Heart left ventricle (tissue), 16 donors: Measurements from ENCODE around the gene AFF3. TPM values are rescaled to one million over a fixed set of nuclear protein-coding genes. Genes with fewer than 3 reads are reported as not detected.

Source experiments
- ATAC-seq, 4 donors: fragments of 200-7000 bp; cut with Tn5 transposase; one replicate each; pipeline ENCODE4 v1.9.1; 2020 to 2022; ENCODE audit warnings: moderate library complexity in 4 of 4, mild to moderate bottlenecking in 3 of 4, moderate number of reproducible peaks in 1 of 4
- DNase-seq, 5 donors: peaks; one replicate each; pipeline ENCODE4 v3.0.0-alpha.2; 2020
- H3K27ac ChIP-seq, 12 donors: fragments of 200-600 bp; sonication (generic) in 4 of 12; one replicate each; pipeline versions ENCODE4 v1.5.0 to v1.8.0; 2016 to 2022; ENCODE audit warnings: mild to moderate bottlenecking in 2 of 12
- H3K27me3 ChIP-seq, 9 donors: fragments of 200-600 bp; sonication (generic) in 2 of 9; one replicate each; pipeline versions ENCODE4 v1.5.1 to v1.8.0; 2016 to 2022; ENCODE audit warnings: mild to moderate bottlenecking in 3 of 9
- H3K36me3 ChIP-seq, 9 donors: fragments of 200-600 bp; sonication (generic) in 2 of 9; one replicate each; pipeline versions ENCODE4 v1.5.0 to v1.8.0; 2018 to 2022; ENCODE audit warnings: mild to moderate bottlenecking in 2 of 9
- H3K4me1 ChIP-seq, 12 donors: fragments of 200-600 bp; sonication (generic) in 4 of 12; one replicate each; pipeline versions ENCODE4 v1.5.0 to v1.8.0; 2016 to 2022; ENCODE audit warnings: mild to moderate bottlenecking in 3 of 12
- H3K4me3 ChIP-seq, 12 donors: fragments of 200-600 bp; sonication (generic) in 4 of 12; one replicate each; pipeline versions ENCODE4 v1.5.0 to v1.8.0; 2017 to 2022; ENCODE audit warnings: mild to moderate bottlenecking in 9 of 12, moderate library complexity in 4 of 12
- H3K9me3 ChIP-seq, 12 donors: fragments of 200-600 bp; sonication (generic) in 4 of 12; one replicate each; pipeline versions ENCODE4 v1.5.0 to v1.8.0; 2016 to 2022; ENCODE audit warnings: mild to moderate bottlenecking in 1 of 12
- CTCF ChIP-seq, 12 donors: fragments of 200-600 bp; sonication (generic) in 4 of 12; IDR thresholded peaks; one replicate each; pipeline versions ENCODE4 v1.5.0 to v1.8.0; 2018 to 2022; ENCODE audit warnings: antibody characterized with exemption in 12 of 12, mild to moderate bottlenecking in 5 of 12
- POLR2A ChIP-seq, 2 donors: fragments of 450-650 bp; IDR thresholded peaks; one replicate each; pipeline ENCODE4 v1.6.1; 2017; ENCODE audit warnings: antibody characterized with exemption in 2 of 2, mild to moderate bottlenecking in 2 of 2, moderate library complexity in 2 of 2
- WGBS, 4 donors: extraction: QIAGEN DNeasy Blood & Tissue Kit in 2 of 4; methylation state at CpG; one replicate each; pipeline versions ENCODE4 v1.1.5 to v1.1.7; 2013 to 2018; 5-methylcytosine and 5-hydroxymethylcytosine counted together
- intact Hi-C, 10 donors: fragments of 100-400 bp; cut with DNase I; formaldehyde crosslinking; loops; one replicate each; pipeline versions ENCODE4 v1.11.1 to v1.14.2; 2022
- polyA plus RNA-seq, 2 donors: library from polyadenylated mRNA; stranded (reverse); fragments of 200-250 nt; gene quantifications; one replicate each; pipeline ENCODE4 v1.2.3, GENCODE V29; 2013
- total RNA-seq, 9 donors: library from RNA; depleted of rRNA in 2 of 9; stranded (reverse); fragments of >200 nt in 2 of 9; fragmentation: NEBNext Ultra II Directional in 3 of 9; extraction: Animal tissue kit (Norgen Biotek cat#: 25700) in 3 of 9; gene quantifications; one replicate each; pipeline versions ENCODE4 v1.1.0 to v1.2.4, GENCODE V29; 2016 to 2023
- donor health status: ischemic (EF 13 %, LVEDD 7.1; RV severe dilation, severe dysfunction).
- donor health status: healthy with polysubstance abuse.
- donor health status: DM: no; HTN: yes; CAD: no.
- donor health status: DM: no; HTN: no; CAD: no.
- donor health status: ischemic (EF 25% LVEDD 6.9; RV normal size, moderate dysfunction).
- donor health status: ischemic (EF 25% LVEDD 5.7; RV mildly dilated, moderate dysfunction).
- donor health status: healthy.
- donor health status: DM: yes; HTN: yes; CAD: no.
- donor health status: ischemic (EF 35%, LVEDD 5.7; RV mildly dilated, moderate dysfunction).
- donor health status: nonischemic (EF 11% LVEDD 7.7; RV severe dilation, severe dysfunction).
- donor health status: DM: yes; HTN: yes; CAD: no.
- donor health status: PGD.
- donor health status: ischemic (EF 29% LVEDD 5.4; RV normal size, mild dysfunction).
- donor health status: nonischemic (EF 23%, LVEDD 6.1; RV moderate dilation, normal function).

The AFF3 gene
- total and polyA plus RNA-seq, 11 donors: 1.3 to 15.5 (median 4.7) TPM

- intact Hi-C loops: no loop called here
- Histone ChIP-seq H3K27me3 (no peaks in the 10 kb centered on the region), H3K4me1 (no peaks in the 10 kb centered on the region), H3K4me3 (no peak overlapping the region), H3K27ac (no peak overlapping the region), H3K36me3 (no peaks in the 10 kb centered on the region), H3K9me3 (no peaks in the 10 kb centered on the region)
- TF ChIP-seq CTCF (IDR thresholded peaks at IDR 0.05): no peak
- no peak for TF ChIP-seq POLR2A (IDR thresholded peaks at IDR 0.05)
- WGBS, 4 donors: 67 to 79% (median 78%) methylated on average over 5 of the region's 5 CpGs
- DNase-seq (no peak), ATAC-seq (no peak)
Measured at GRCh38 chr2:99845296-99845695, 297.1 kb downstream of the AFF3 start.

DNA sequence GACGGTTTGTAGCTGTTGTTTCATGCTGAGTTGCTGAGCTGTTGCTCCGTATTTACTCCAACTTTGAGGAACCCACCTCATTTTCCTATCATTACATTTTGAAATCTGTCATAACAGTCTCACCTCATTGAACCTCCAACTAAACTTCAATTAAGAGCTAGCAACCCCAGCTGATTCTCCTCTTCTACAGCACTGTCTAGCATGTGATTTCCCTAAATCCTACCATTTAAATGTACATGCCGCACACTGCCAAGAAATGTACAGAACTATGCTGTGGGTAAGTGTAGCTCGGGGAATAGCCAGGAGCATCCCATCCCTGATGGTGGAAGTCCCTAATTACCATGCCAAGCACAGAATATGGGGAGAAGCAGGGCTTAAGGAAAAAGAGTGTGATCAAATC, 299.9 kb downstream of the AFF3 start:
- H3K4me1 ChIP-seq: no peaks in the 10 kb centered on the region
- DNase-seq: no peak
- intact Hi-C loops: no loop called here
- no peaks in the 10 kb centered on the region for H3K27me3 ChIP-seq
- H3K9me3 ChIP-seq: no peaks in the 10 kb centered on the region
- ATAC-seq: no peak
- H3K4me3 ChIP-seq: no peak overlapping the region
- H3K36me3 ChIP-seq: no peaks in the 10 kb centered on the region
- TF ChIP-seq POLR2A (IDR thresholded peaks at IDR 0.05): no peak
- TF ChIP-seq CTCF (IDR thresholded peaks at IDR 0.05): no peak
- no peak overlapping the region for H3K27ac ChIP-seq
- 85 to 91% (median 88%) methylated on average over 4 of the region's 4 CpGs for WGBS, 4 donors

DNA sequence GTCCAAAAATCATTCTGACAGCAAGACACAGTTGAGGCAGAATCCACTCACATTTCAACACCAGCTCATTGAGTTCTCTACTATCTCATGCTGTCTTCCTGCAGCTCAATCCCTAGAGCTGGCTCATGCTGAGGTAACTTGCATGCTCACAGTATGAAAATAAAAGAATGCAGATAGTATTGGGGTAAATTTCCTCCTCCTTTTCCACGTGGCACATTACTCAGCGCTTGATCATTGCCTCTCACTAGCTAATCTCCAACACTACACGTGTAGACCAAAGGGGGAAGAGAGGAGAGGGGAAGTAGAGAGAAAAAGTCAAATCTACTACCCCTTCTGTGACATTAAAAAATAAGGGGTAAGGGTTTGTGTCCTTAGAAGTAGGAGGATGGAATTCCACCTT, 300.6 kb downstream of the AFF3 start:
- no peaks in the 10 kb centered on the region for H3K4me1 ChIP-seq
- 44 to 75% (median 55%) methylated on average over 3 of the region's 3 CpGs for WGBS, 4 donors
- H3K4me3 ChIP-seq: no peak overlapping the region
- no peak for ATAC-seq
- no peaks in the 10 kb centered on the region for H3K36me3 ChIP-seq
- intact Hi-C loops: no loop called here
- H3K27me3 ChIP-seq: no peaks in the 10 kb centered on the region
- no peak overlapping the region for H3K27ac ChIP-seq
- H3K9me3 ChIP-seq: no peaks in the 10 kb centered on the region
- DNase-seq: no peak
- TF ChIP-seq POLR2A (IDR thresholded peaks at IDR 0.05) (no peak), CTCF (IDR thresholded peaks at IDR 0.05) (no peak)

DNA sequence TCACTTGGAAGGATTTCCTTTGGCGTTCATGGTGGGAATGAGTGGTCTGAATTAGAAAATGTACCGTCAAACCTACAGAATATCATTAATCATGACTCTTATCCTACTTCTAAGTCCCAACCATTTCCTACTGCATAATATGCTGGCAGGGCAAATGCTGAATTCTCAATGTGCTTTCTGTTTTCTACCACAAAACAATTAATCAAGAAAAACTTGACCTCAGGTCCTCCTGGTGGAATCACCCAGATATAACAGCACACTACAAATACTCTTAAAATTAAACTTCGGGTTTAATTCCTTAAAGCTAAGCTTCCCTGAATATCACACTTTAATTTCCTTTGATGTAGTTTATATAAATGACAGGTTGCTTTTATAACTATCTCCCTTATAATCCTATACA, 301.6 kb downstream of the AFF3 start:
- 79 to 95% (median 91%) methylated on average over 3 of the region's 3 CpGs for WGBS, 4 donors
- intact Hi-C loops: no loop called here
- TF ChIP-seq CTCF (IDR thresholded peaks at IDR 0.05): no peak
- TF ChIP-seq POLR2A (IDR thresholded peaks at IDR 0.05): no peak

More for the DNA sequence above, 301.6 kb downstream of the AFF3 start:
- no peak overlapping the region for H3K27ac ChIP-seq
- H3K4me1 ChIP-seq: no peaks in the 10 kb centered on the region
- H3K9me3 ChIP-seq: no peaks in the 10 kb centered on the region
- H3K27me3 ChIP-seq: no peaks in the 10 kb centered on the region
- ATAC-seq: no peak
- H3K4me3 ChIP-seq: no peak overlapping the region
- no peaks in the 10 kb centered on the region for H3K36me3 ChIP-seq
- DNase-seq: no peak
